Neutrophil (primary cell): ENCODE data around the gene POM121C.
"Not testable (repeated sequence)": the region's sequence is repeated elsewhere in the genome, so short reads cannot be mapped to it uniquely, and the experiment has no call there.

ENCODE experiments used
- H3K27ac ChIP-seq: fragments of 200-600 bp; sonication (generic); 2 replicates; pipeline ENCODE4 v1.5.1; 2016; ENCODE audit warnings: mild to moderate bottlenecking, moderate library complexity
- H3K27me3 ChIP-seq: fragments of 200-600 bp; sonication (generic); 2 replicates; pipeline ENCODE4 v1.6.0; 2016; ENCODE audit warnings: mild to moderate bottlenecking
- H3K36me3 ChIP-seq: fragments of 200-600 bp; sonication (generic); 2 replicates; pipeline ENCODE4 v1.5.1; 2017
- H3K4me1 ChIP-seq, 2 experiments: fragments of 200-600 bp in 1 of 2; sonication (generic) in 1 of 2; 1 replicate in 1 of 2; 2 replicates in 1 of 2; pipeline versions ENCODE4 v1.5.1 to v1.6.1; 2013 to 2016; ENCODE audit warnings: low read depth in 1 of 2, low read length in 1 of 2, mild to moderate bottlenecking in 1 of 2, moderate library complexity in 1 of 2; ENCODE audit not compliant: control insufficient read depth in 1 of 2, insufficient read depth in 1 of 2
- H3K4me3 ChIP-seq, 2 experiments: fragments of 200-600 bp in 1 of 2; sonication (generic) in 1 of 2; 1 replicate in 1 of 2; 2 replicates in 1 of 2; pipeline ENCODE4 v1.5.1; 2013 to 2016; ENCODE audit warnings: low read depth in 1 of 2, low read length in 1 of 2, mild to moderate bottlenecking in 1 of 2, moderate library complexity in 1 of 2
- H3K9me3 ChIP-seq: fragments of 200-600 bp; sonication (generic); 2 replicates; pipeline ENCODE4 v1.5.1; 2016
- CTCF ChIP-seq: fragments of 200-600 bp; sonication (generic); IDR thresholded peaks from 2 replicates; pipeline ENCODE4 v1.5.1; 2016; ENCODE audit warnings: antibody characterized with exemption

POM121C gene

DNA sequence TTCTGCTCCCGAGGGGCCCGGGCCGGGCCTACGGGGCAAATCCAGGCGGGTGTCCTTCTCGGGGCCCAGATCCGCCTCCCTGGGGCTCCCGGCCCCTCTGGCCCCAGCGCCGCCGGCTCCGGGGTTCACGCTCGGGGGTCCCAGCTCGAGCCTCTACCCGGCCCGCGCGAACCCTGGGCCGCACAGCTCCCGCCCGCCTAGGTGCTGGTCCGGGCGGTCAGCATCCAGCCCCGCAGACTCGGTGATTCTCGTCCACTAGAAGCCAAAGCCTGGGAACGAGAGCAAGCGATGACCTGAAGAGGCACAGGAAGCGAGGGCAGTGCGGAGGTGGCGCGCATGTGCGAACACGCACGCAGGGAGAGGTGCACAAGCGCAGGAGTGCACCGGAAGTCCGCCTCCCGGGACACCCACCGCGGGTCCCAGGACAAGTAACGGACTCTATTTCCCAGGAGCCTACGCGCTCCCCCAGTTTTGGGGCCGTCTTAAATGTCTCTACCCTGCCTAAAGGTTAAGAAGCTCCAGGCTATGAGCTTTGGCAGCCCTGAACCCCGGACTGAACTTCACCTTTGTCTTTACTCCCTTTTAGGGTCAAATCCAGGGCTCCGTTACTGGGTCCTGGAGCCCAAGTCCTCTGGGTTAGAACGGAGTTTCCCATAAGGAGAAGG lies at the start of gene POM121C:
Gene POM121C (minus strand): TSS at position 321 of the 665 bp plus-strand sequence. CDS start 44,803 bp downstream, outside the sequence.
- Histone ChIP-seq H3K4me3 (peak within 1 kb of the TSS; percentile 79 to 83), H3K27ac (peak within 1 kb of the TSS; percentile 87)
- not testable (repeated sequence) for H3K4me1 ChIP-seq, H3K27me3 ChIP-seq, H3K9me3 ChIP-seq, H3K36me3 ChIP-seq

DNA sequence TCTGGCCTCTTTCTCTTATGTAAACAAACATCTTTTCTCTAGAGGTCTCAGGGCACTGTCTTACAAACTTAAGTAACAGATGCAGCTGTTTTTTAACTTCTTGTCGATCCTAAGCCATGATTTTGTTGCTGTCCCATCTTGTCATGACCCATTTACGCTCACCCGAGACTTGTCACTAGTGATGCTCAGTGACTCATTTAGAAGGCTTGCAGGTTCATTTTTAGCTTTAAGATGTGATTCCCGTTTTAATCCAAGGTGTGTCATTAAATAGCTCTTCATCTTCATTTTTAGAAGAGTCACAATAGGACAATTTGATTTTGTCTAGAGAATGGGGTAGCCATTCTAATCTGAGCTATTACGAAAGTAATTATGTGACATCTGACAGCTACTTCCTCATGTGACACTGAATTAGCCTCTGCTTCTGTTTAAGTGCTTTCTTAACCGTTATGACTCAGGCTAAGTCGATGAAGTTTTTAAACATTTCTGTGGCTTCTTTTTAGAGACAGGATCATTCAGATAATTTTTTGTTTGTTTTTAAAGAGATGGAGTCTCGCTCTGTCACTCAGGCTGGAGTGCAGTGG lies 48.7 kb upstream of the POM121C start:
- Histone ChIP-seq H3K9me3 (no peaks in the 10 kb centered on the region), H3K27me3 (no peaks in the 10 kb centered on the region), H3K4me3 (no peak overlapping the region), H3K36me3 (peaks cover 56% of the 10 kb centered on the region), H3K4me1 (peaks cover 4 to 6% of the 10 kb centered on the region in 2 experiments), H3K27ac (peak overlapping the region; percentile 59)
- TF ChIP-seq CTCF: no peak

DNA sequence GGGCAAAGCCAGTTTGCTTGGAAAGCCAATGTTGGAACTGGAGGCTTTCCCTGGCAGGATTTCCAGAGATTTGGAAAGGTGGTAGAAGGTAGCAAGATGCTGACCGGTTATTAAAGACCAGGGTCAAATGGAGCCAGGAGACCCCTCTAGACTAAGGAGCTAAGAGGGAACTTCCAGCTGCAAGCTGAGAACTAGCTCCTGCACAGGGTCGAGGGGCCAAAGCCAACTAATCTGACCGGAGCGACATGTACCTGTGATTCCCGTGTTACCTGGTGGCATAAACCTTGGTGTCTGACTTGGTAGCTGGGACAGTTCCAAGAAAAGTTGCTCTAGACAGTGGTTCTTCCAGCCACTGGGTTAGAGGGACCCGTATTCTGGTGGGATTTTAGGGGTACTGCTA lies 47.8 kb upstream of the POM121C start:
- Histone ChIP-seq H3K36me3 (peaks cover 48% of the 10 kb centered on the region), H3K4me3 (no peak overlapping the region), H3K27ac (no peak overlapping the region), H3K9me3 (no peaks in the 10 kb centered on the region), H3K27me3 (no peaks in the 10 kb centered on the region), H3K4me1 (peaks cover 4 to 6% of the 10 kb centered on the region in 2 experiments)
- TF ChIP-seq CTCF: no peak

GRCh38 chr7:75532639-75533038 lies 46.5 kb upstream of the POM121C start:
- H3K36me3 ChIP-seq: peaks cover 36% of the 10 kb centered on the region
- TF ChIP-seq CTCF: no peak

GRCh38 chr7:75531359-75531821 lies 45.3 kb upstream of the POM121C start:
- Histone ChIP-seq H3K27me3 (no peaks in the 10 kb centered on the region), H3K27ac (no peak overlapping the region), H3K36me3 (peaks cover 24% of the 10 kb centered on the region), H3K9me3 (no peaks in the 10 kb centered on the region), H3K4me1 (peaks cover 22% of the 10 kb centered on the region in 2 experiments), H3K4me3 (no peak overlapping the region)
- TF ChIP-seq CTCF: no peak

More at GRCh38 chr7:75532639-75533038, 46.5 kb upstream of the POM121C start:
- H3K27ac ChIP-seq: no peak overlapping the region
- no peaks in the 10 kb centered on the region for H3K9me3 ChIP-seq
- no peak overlapping the region for H3K4me3 ChIP-seq
- no peaks in the 10 kb centered on the region for H3K27me3 ChIP-seq
- H3K4me1 ChIP-seq: peaks cover 10 to 12% of the 10 kb centered on the region in 2 experiments

DNA sequence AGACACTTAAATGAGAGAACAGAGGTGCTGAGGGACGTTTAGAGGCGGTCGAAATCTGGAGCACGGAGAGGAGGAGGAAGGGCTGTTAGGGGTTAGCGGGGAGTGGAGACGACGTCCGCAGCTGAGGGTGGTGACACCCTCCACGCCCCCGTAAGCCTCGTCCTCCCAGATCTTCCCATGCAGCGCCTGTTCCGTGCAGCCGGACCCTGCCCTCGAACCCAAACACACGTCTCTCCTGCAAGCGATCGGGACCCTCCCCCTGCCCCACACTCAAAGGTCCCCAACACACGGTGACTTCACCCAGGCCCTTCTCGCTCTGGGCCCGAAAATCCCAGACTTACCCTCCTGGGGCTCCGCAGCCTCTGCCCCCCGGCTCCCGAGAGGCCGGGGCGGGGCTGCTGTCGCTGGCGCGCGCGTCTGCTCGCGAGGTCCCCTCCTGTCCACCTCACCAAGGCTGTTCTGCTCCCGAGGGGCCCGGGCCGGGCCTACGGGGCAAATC lies 41.2 kb upstream of the POM121C start:
- not testable (repeated sequence) for H3K9me3 ChIP-seq, H3K27me3 ChIP-seq
- peaks cover 27% of the 10 kb centered on the region for H3K36me3 ChIP-seq
- peaks cover 16 to 20% of the 10 kb centered on the region in 2 experiments for H3K4me1 ChIP-seq
- peak overlapping the region; percentile 68 to 86 for H3K4me3 ChIP-seq
- H3K27ac ChIP-seq: peak overlapping the region; percentile 85

- not testable (repeated sequence) for H3K27ac ChIP-seq, H3K9me3 ChIP-seq, H3K4me3 ChIP-seq, H3K27me3 ChIP-seq, H3K4me1 ChIP-seq
- H3K36me3 ChIP-seq: peaks cover 34% of the 10 kb centered on the region
These were observed 35.6 kb upstream of the POM121C start for GRCh38 chr7:75521727-75522126.

- peaks cover 30% of the 10 kb centered on the region for H3K36me3 ChIP-seq
- H3K4me3 ChIP-seq, H3K27me3 ChIP-seq, H3K9me3 ChIP-seq, H3K4me1 ChIP-seq, H3K27ac ChIP-seq: not testable (repeated sequence)
These were observed 32.7 kb upstream of the POM121C start for GRCh38 chr7:75518842-75519241.

DNA sequence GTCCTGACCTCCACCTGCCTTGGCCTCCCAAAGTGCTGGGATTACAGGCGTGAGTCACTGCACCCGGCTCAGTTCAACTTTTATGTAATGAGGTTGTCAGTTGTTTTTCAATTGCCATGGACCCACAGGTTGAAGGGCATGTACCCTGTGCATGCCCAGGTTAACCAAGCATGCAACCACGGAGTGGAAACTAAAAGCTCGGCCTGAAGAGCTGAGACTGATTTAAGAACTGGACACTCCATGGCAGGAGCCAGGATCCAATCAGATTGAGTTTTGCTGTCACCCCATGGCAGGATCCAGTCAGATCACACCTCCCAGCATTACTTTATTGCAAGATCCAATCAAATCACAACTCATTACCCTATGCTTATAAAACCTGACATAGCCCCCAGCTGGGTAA lies 22.9 kb upstream of the POM121C start:
- H3K9me3 ChIP-seq, H3K4me1 ChIP-seq, H3K36me3 ChIP-seq, H3K27ac ChIP-seq, H3K27me3 ChIP-seq, H3K4me3 ChIP-seq: not testable (repeated sequence)

- H3K9me3 ChIP-seq, H3K4me1 ChIP-seq, H3K27me3 ChIP-seq, H3K4me3 ChIP-seq, H3K36me3 ChIP-seq: not testable (repeated sequence)
- H3K27ac ChIP-seq: peak within 1 kb of the TSS; percentile 73
These were observed 5.9 kb upstream of the POM121C start, which contains the start of gene SPDYE5 for GRCh38 chr7:75492020-75492419. TSS of gene SPDYE5 (plus strand) at chr7:75492320. CDS start at chr7:75494048, 1,728 bp downstream.
